ENCODE measurements around the gene HDGFL2.
"Not testable (repeated sequence)": the region's sequence is repeated elsewhere in the genome, so short reads cannot be mapped to it uniquely, and the experiment has no call there.

Gene HDGFL2

DNA sequence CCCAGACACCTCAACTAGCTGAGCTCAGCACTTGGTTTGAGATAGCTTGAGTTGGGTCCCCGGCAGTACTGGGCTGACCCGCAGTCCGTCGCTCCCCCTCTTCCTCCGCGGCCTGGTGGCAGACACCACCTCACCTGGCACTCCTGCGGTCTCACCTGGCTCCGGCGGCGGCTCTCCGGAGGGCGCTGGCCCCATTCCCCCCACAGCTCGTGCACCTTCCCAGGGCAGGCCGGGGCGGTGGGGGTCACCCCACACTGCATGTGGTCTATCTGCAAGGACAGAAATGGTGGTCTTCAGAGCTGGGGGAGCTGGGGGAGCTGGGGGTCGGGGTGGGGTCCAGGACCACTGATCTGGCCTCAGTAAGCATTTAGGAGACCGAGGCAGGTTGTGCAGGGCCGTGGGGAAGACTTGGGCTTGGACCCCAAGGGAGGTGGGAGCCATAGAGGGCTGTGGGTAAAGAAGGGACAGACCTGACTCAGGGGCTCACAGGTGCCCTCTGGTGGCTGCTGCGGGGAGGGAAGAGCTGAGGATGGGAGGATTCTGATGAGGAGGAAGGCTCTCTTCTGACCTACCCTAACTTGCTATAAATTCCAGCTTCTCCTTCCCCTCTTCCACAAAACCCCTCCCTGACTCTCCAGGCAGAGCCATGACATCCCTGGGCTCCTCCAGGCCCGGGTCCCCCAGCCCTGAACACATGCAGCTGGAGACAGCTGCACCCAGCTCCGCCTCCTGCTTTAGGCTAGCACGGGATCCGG is 52.9 kb downstream of the HDGFL2 start:
- DNase-seq (ENCODE audit: low read depth in 2 of 2): peak; percentile 54 to 55
- TF ChIP-seq, protein P1, sequence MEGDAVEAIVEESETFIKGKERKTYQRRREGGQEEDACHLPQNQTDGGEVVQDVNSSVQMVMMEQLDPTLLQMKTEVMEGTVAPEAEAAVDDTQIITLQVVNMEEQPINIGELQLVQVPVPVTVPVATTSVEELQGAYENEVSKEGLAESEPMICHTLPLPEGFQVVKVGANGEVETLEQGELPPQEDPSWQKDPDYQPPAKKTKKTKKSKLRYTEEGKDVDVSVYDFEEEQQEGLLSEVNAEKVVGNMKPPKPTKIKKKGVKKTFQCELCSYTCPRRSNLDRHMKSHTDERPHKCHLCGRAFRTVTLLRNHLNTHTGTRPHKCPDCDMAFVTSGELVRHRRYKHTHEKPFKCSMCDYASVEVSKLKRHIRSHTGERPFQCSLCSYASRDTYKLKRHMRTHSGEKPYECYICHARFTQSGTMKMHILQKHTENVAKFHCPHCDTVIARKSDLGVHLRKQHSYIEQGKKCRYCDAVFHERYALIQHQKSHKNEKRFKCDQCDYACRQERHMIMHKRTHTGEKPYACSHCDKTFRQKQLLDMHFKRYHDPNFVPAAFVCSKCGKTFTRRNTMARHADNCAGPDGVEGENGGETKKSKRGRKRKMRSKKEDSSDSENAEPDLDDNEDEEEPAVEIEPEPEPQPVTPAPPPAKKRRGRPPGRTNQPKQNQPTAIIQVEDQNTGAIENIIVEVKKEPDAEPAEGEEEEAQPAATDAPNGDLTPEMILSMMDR (IDR thresholded peaks at IDR 0.05; ENCODE audit: low read depth, low read length): peak; percentile 93
- H3K4me3 ChIP-seq (replicated peaks in 1 of 2; ENCODE audit: low read depth in 2 of 2, low read length in 2 of 2): no peak overlapping the region

GRCh38 chr19:4525563-4526002 is 53.5 kb downstream of the HDGFL2 start:
- TF ChIP-seq, protein P1 (IDR thresholded peaks at IDR 0.05; ENCODE audit: low read depth, low read length): no peak
- DNase-seq (ENCODE audit: low read depth in 2 of 2): no peak

DNA sequence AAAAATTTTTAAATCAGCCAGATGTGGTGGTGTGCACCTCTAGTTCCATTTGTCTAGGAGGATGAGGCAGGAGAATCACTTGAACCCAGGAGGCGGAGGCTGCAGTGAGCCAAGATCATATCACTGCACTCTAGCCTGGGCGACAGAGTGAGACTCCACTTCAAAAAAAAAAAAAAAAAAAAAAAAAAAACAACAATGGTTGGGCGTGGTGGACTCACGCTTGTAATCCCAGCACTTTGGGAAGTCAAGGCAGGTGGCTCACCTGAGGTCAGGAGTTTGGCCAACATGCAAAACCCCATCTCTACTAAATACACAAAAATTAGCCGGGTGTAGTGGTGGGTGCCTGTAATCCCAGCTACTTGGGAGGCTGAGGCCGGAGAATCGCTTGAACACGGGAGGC is 55.3 kb downstream of the HDGFL2 start:
- not testable (repeated sequence) for H3K4me3 ChIP-seq (replicated peaks in 1 of 2; ENCODE audit: low read depth in 2 of 2, low read length in 2 of 2); DNase-seq (ENCODE audit: low read depth in 2 of 2)

More at GRCh38 chr19:4525563-4526002, 53.5 kb downstream of the HDGFL2 start:
- H3K4me3 ChIP-seq (replicated peaks in 1 of 2; ENCODE audit: low read depth in 2 of 2, low read length in 2 of 2): no peak overlapping the region

- TF ChIP-seq, protein P1 (IDR thresholded peaks at IDR 0.05; ENCODE audit: low read depth, low read length): no peak
- no peak overlapping the region for H3K4me3 ChIP-seq (replicated peaks in 1 of 2; ENCODE audit: low read depth in 2 of 2, low read length in 2 of 2)
- DNase-seq (ENCODE audit: low read depth in 2 of 2): no peak
Observed at GRCh38 chr19:4528843-4529242, 56.7 kb downstream of the HDGFL2 start.

- TF ChIP-seq, protein P1 (IDR thresholded peaks at IDR 0.05; ENCODE audit: low read depth, low read length): no peak
- no peak for DNase-seq (ENCODE audit: low read depth in 2 of 2)
- H3K4me3 ChIP-seq (replicated peaks in 1 of 2; ENCODE audit: low read depth in 2 of 2, low read length in 2 of 2): no peak overlapping the region
Observed at GRCh38 chr19:4529924-4530522, 57.9 kb downstream of the HDGFL2 start.

- TF ChIP-seq, protein P1 (IDR thresholded peaks at IDR 0.05; ENCODE audit: low read depth, low read length): no peak
- no peak for DNase-seq (ENCODE audit: low read depth in 2 of 2)
- H3K4me3 ChIP-seq (replicated peaks in 1 of 2; ENCODE audit: low read depth in 2 of 2, low read length in 2 of 2): no peak overlapping the region
Observed at GRCh38 chr19:4531562-4532165, 59.6 kb downstream of the HDGFL2 start.

GRCh38 chr19:4533334-4533733 is 61.2 kb downstream of the HDGFL2 start:
- H3K4me3 ChIP-seq (replicated peaks in 1 of 2; ENCODE audit: low read depth in 2 of 2, low read length in 2 of 2): no peak overlapping the region
- TF ChIP-seq, protein P1 (IDR thresholded peaks at IDR 0.05; ENCODE audit: low read depth, low read length): no peak
- no peak for DNase-seq (ENCODE audit: low read depth in 2 of 2)
